ENCODE results near the gene FAU. TPM values are rescaled to one million over a fixed set of nuclear protein-coding genes. Genes with fewer than 3 reads are reported as not detected.

Gene FAU
- total and polyA plus RNA-seq, 2 of the 13 experiments (the other 11 are each of a cell fraction or from before 2014, with no cell fraction given), result 374 to 869 TPM

GRCh38 chr11:65135633-65136145, 13.8 kb upstream of the FAU start (continued):
- TF ChIP-seq SALL2 (CRISPR knock-in tag; IDR thresholded peaks at IDR 0.05) (0 out of 2 replicates have a peak, but pooled peaks have one; percentile 25), REPIN1 (CRISPR knock-in tag; IDR thresholded peaks at IDR 0.05; ENCODE audit: borderline replicate concordance, low read depth) (0 out of 2 replicates have a peak, but pooled peaks have one; percentile 10), PHF20 (CRISPR knock-in tag; IDR thresholded peaks at IDR 0.05) (0 out of 2 replicates have a peak, but pooled peaks have one; percentile 21)

DNA sequence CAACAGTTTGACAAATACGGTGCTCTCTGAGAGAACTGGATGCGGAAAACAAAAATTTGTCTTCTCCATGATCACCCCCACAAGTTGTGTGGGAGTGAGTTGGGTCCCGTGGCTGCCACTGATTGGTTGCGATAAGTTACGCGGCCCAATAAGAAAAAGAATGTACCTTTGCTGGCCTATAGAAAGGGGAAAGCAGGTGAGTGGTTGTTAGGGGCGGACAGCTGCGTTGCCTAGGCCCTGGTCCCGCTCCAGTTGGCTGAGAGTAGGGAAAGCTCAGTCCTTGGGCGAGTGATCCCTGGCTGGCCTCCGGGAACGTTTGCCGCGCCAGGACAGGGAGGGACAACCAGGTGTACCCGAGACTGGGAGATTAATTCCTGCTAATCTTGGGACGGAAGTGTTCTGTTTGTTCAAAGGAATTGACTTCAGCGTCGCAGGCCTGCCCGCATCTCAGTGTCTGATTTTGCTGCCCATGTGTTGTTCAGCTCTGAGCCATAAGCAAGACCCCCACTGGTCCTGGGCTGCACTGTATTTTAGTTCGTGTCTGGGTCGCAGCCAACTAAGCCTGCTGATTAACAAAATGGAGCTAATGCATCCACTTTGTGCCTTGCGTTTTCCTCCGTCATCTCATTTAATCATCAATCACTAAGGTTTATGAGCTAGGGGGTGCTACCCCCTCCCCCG, 13.2 kb upstream of the FAU start:
- 13% methylated on average over 16 of the region's 24 CpGs for WGBS (ENCODE audit: low lambda C conversion rate)
- TF ChIP-seq FIP1L1 (IDR thresholded peaks at IDR 0.05; ENCODE audit: borderline replicate concordance, insufficient read depth, low read depth, low read length) (no peak), ZNF546 (CRISPR knock-in tag; conservative IDR thresholded peaks at IDR 0.05) (no peak), SP2 (CRISPR knock-in tag; IDR thresholded peaks at IDR 0.05) (peak; percentile 89), RBM22 (optimal IDR thresholded peaks at IDR 0.05; ENCODE audit: low read length) (peak; percentile 97), KMT2A (CRISPR knock-in tag; IDR thresholded peaks at IDR 0.05) (no peak), HCFC1 (IDR thresholded peaks at IDR 0.05; ENCODE audit: low read depth, low read length) (peak; percentile 15; the same call in 1 of the 2 replicates)
- TF ChIP-seq, protein P1, sequence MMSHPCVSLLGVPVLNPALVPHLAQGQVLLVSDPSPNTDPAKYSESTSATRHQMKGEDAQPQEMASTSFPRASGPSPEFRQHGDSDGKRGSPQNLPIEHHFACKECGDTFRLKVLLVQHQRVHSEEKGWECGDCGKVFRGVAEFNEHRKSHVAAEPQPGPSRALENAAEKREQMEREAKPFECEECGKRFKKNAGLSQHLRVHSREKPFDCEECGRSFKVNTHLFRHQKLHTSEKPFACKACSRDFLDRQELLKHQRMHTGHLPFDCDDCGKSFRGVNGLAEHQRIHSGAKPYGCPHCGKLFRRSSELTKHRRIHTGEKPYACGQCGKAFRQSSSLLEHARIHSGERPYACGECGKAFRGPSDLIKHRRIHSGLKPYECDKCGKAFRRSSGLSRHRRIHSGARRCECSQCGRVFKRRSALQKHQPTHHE (CRISPR knock-in tag; IDR thresholded peaks at IDR 0.05; ENCODE audit: borderline replicate concordance), result no peak
- TF ChIP-seq, protein P2, sequence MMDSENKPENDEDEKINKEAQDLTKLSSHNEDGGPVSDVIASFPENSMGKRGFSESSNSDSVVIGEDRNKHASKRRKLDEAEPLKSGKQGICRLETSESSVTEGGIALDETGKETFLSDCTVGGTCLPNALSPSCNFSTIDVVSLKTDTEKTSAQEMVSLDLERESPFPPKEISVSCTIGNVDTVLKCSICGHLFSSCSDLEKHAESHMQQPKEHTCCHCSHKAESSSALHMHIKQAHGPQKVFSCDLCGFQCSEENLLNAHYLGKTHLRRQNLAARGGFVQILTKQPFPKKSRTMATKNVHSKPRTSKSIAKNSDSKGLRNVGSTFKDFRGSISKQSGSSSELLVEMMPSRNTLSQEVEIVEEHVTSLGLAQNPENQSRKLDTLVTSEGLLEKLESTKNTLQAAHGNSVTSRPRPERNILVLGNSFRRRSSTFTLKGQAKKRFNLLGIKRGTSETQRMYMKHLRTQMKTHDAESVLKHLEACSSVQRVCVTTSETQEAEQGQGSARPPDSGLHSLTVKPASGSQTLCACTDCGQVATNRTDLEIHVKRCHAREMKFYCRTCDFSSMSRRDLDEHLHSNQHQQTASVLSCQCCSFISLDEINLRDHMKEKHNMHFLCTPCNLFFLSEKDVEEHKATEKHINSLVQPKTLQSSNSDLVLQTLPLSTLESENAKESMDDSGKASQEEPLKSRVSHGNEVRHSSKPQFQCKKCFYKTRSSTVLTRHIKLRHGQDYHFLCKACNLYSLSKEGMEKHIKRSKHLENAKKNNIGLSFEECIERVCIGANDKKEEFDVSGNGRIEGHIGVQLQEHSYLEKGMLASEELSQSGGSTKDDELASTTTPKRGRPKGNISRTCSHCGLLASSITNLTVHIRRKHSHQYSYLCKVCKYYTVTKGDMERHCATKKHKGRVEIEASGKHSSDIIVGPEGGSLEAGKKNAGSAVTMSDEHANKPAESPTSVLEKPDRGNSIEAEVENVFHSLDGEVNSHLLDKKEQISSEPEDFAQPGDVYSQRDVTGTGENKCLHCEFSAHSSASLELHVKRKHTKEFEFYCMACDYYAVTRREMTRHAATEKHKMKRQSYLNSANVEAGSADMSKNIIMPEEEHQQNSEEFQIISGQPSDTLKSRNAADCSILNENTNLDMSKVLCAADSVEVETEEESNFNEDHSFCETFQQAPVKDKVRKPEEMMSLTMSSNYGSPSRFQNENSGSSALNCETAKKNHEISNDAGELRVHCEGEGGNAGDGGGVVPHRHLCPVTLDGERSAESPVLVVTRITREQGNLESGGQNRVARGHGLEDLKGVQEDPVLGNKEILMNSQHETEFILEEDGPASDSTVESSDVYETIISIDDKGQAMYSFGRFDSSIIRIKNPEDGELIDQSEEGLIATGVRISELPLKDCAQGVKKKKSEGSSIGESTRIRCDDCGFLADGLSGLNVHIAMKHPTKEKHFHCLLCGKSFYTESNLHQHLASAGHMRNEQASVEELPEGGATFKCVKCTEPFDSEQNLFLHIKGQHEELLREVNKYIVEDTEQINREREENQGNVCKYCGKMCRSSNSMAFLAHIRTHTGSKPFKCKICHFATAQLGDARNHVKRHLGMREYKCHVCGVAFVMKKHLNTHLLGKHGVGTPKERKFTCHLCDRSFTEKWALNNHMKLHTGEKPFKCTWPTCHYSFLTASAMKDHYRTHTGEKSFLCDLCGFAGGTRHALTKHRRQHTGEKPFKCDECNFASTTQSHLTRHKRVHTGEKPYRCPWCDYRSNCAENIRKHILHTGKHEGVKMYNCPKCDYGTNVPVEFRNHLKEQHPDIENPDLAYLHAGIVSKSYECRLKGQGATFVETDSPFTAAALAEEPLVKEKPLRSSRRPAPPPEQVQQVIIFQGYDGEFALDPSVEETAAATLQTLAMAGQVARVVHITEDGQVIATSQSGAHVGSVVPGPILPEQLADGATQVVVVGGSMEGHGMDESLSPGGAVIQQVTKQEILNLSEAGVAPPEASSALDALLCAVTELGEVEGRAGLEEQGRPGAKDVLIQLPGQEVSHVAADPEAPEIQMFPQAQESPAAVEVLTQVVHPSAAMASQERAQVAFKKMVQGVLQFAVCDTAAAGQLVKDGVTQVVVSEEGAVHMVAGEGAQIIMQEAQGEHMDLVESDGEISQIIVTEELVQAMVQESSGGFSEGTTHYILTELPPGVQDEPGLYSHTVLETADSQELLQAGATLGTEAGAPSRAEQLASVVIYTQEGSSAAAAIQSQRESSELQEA (CRISPR knock-in tag; IDR thresholded peaks at IDR 0.05; ENCODE audit: not compliant biosample characterization), result no peak

More for the DNA sequence above, 13.2 kb upstream of the FAU start:
- peak overlapping the region; percentile 92 for H3K4me2 ChIP-seq (ENCODE audit: low read depth, low read length)
- DNase-seq (ENCODE audit: low spot score) (peak; percentile 97), FAIRE-seq (peak; percentile 99), ATAC-seq (peak; percentile 94)
- TSS peak; percentile 87 for BruUV-seq (replicated peaks)
- H2AFZ ChIP-seq (ENCODE audit: low read length), result no peak overlapping the region
- intact Hi-C loops (cut with micrococcal nuclease; ENCODE audit: unreplicated experiment), result loop anchor here (1.0 kb wide), 2 partner anchors 31 to 46 kb away; partner anchors contain the start of gene CAPN1
- peak overlapping the region; percentile 96 for H3K27ac ChIP-seq (ENCODE audit: extremely low read length, insufficient read depth, low read length)
- peak overlapping the region; percentile 96 for H3K9ac ChIP-seq (ENCODE audit: insufficient read depth, low read depth, low read length)
- H3K79me2 ChIP-seq (ENCODE audit: insufficient read depth, low read length), result peaks cover 26% of the 10 kb centered on the region
- in situ Hi-C loops (cut with HindIII; ENCODE audit: extremely low pct_ligation_motif_present, low pct_unique_long_range_greater_than_20kb), result no loop called here
- CTCF ChIA-PET (ENCODE audit: low intra/inter-chr PET ratio, low total read pairs), result no interaction called here
- peaks cover 25% of the 10 kb centered on the region for H3K4me1 ChIP-seq (ENCODE audit: insufficient read depth, low read length)
- H3K9me3 ChIP-seq (ENCODE audit: low read length), result no peaks in the 10 kb centered on the region
- H3K27me3 ChIP-seq (ENCODE audit: control insufficient read depth in 1 of 2, insufficient read depth in 2 of 2, low read length in 2 of 2), result no peaks in the 10 kb centered on the region; a peak in 1 of 5 replicates
- POLR2A ChIA-PET, result interaction anchor here (0.6 to 5.1 kb wide), 40 partner anchors 8 to 357 kb away, joined by 3 to 105 read pairs (median 5); partner anchors contain the start of genes ARL2, CAPN1, CDC42EP2 and FAU
- peaks cover 17% of the 10 kb centered on the region for H4K20me1 ChIP-seq (ENCODE audit: insufficient read depth, low read length)
- peaks cover 17 to 26% of the 10 kb centered on the region in 2 experiments for H3K36me3 ChIP-seq (replicated peaks in 1 of 2; ENCODE audit: control insufficient read depth in 1 of 2, insufficient read depth in 2 of 2, low read length in 2 of 2)
- peak overlapping the region; percentile 85 to 94 (median 92) for H3K4me3 ChIP-seq (replicated peaks in 1 of 3; ENCODE audit: insufficient read depth in 1 of 3, low read depth in 2 of 3, low read length in 3 of 3)

Measured in HepG2 (cell line).